Effector memory CD8-positive, alpha-beta T cell (primary cell): ENCODE results near the gene CDH12.

Source experiments
- ATAC-seq: fragments of 150-1000 bp; cut with Tn5 transposase; replicated peaks from 2 replicates; pipeline ENCODE4 v1.10.0; 2021; ENCODE audit warnings: mild to moderate bottlenecking, moderate library complexity
- DNase-seq, 3 experiments: peaks; one replicate each; pipeline ENCODE4 v3.0.0; 2021
- H3K27ac Mint-ChIP-seq, 2 donors: one replicate each; pipeline ENCODE4 v1.8.0; 2022; ENCODE audit warnings: mild to moderate bottlenecking in 2 of 2, mixed read lengths in 2 of 2, moderate library complexity in 2 of 2
- H3K27me3 Mint-ChIP-seq, 2 donors: one replicate each; pipeline ENCODE4 v1.8.0; 2022; ENCODE audit warnings: mixed read lengths in 2 of 2
- H3K36me3 Mint-ChIP-seq: one replicate; pipeline ENCODE4 v1.8.0; 2022; ENCODE audit warnings: mild to moderate bottlenecking, moderate library complexity, mixed read lengths; ENCODE audit not compliant: insufficient read depth
- H3K4me1 Mint-ChIP-seq, 2 donors: one replicate each; pipeline ENCODE4 v1.8.0; 2022; ENCODE audit warnings: low read depth in 2 of 2, mixed read lengths in 2 of 2
- H3K4me3 Mint-ChIP-seq, 2 donors: one replicate each; pipeline ENCODE4 v1.8.0; 2022; ENCODE audit warnings: mild to moderate bottlenecking in 2 of 2, mixed read lengths in 2 of 2, moderate library complexity in 2 of 2
- H3K9me3 Mint-ChIP-seq, 2 donors: one replicate each; pipeline ENCODE4 v1.8.0; 2022; ENCODE audit warnings: mixed read lengths in 2 of 2

CDH12 gene

DNA sequence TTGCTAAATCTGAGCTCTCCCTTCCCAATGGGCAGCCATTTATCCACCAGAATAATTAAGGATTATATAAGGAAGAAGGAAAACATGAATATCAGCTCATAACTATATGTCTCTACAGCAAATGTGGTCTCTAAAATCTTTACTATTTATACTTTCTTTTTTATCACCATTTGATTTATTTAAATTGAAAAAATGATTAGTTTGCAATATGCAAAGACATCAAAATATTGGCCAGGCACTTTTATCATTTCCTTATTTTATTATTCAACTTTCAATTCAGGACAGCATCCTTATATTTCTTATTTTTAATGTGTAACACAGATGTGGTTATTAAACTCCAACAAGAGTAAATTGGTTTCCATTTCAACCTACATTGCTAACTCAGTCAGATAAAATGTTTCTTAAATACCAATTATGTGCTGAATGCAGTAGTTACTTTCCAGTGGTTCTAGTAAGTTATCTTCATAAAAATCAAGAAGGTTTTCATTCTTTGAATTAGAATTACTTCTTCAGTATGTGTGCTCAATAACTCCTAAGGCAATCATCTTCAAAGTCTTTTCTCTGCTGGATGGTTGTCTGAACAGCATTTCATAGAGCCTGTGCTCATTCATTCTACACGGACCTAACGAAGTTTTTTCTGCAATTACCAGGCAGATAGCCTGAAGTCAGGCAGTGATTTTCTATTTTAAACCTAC lies 1148.0 kb downstream of the CDH12 start:
- no peaks in the 10 kb centered on the region for H3K27me3 Mint-ChIP-seq
- H3K9me3 Mint-ChIP-seq = peaks cover 3 to 16% of the 10 kb centered on the region in 2 donors
- no peak overlapping the region for H3K4me3 Mint-ChIP-seq
- no peaks in the 10 kb centered on the region for H3K4me1 Mint-ChIP-seq
- no peaks in the 10 kb centered on the region for H3K36me3 Mint-ChIP-seq
- ATAC-seq (no peak), DNase-seq (no peak)
- no peak overlapping the region for H3K27ac Mint-ChIP-seq

DNA sequence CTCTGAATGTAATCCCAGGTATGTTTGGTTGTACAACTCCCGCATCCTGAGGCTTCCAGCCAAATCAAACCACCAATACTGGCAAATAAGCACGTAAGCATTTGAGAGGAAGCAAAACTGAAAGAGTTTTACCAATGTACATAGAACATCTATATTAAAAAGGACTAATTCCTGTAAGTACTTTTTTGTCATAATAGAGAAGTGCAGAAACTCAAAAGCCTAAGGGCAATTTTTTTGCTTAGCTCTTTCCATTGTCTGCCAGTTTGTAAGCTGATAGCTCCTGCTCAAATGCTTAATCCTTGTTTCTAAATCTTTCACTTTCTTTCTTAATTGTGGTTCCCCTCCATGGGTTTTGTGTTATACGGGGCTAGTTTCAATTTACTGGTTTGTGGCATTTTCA lies 1151.8 kb downstream of the CDH12 start:
- Mint-ChIP-seq H3K36me3 (no peaks in the 10 kb centered on the region), H3K9me3 (peaks cover 2 to 16% of the 10 kb centered on the region in 2 donors), H3K4me3 (no peak overlapping the region), H3K4me1 (no peaks in the 10 kb centered on the region), H3K27ac (no peak overlapping the region), H3K27me3 (no peaks in the 10 kb centered on the region)
- DNase-seq (no peak), ATAC-seq (no peak)
